DMS53 (cell line): ENCODE results near the gene FYCO1.
"Not testable (repeated sequence)": the region's sequence is repeated elsewhere in the genome, so short reads cannot be mapped to it uniquely, and the experiment has no call there.

Experiments
- DNase-seq: peaks from one replicate; lab custom pipeline; 2025; lab: John Stamatoyannopoulos, UW

FYCO1 gene

GRCh38 chr3:45995236-45996192 is at the start of gene FYCO1:
Gene FYCO1 (minus strand): TSS chr3:45995824. CDS start chr3:45984910, 10,914 bp downstream.
- DNase-seq, result peak; percentile 81

- no peak for DNase-seq
Measured at GRCh38 chr3:46038916-46039315, 43.3 kb upstream of the FYCO1 start.

GRCh38 chr3:46038071-46038470 is 42.4 kb upstream of the FYCO1 start:
- DNase-seq, result not testable (repeated sequence)

DNA sequence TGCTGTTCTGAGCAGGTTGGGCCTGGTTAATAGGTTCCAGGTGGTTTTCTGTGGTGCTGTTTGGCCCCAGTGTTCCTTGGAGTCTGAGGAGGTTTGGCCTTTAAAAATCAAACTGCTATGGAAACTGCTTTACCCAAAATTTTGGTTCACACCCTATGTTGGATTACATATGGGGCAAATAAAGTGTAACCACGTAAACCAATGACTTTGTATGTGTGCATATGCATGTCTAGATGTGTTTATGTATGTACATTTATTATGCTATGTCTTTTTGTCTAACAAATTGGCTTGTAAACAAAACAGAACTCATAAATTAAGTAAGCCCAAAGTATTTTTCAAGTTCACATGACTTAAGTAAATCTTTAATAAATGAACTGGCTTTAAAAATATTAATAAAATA is 40.6 kb upstream of the FYCO1 start:
- DNase-seq, result no peak

DNA sequence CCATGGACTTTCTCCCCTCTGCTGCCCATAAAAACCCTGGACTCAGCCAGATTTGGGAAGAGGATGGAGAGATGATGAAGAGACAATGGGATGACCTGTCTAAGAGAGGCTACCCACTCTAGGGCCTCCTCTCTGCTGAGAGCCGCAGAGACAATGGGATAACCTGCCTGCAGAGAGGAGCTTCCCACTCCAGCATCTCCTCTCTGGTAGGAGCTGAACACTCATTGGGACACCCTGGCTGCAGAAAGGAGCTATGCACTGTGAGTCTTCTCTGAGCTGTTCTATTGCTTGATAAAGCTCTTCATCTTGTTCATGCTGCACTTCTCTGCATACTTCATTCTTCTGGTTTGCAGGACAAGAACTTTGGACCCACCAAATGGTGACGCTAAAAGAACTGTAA is 36.1 kb upstream of the FYCO1 start:
- DNase-seq, result no peak

- DNase-seq, result no peak
Measured at GRCh38 chr3:46031269-46031668, 35.6 kb upstream of the FYCO1 start.

- no peak for DNase-seq
Measured at GRCh38 chr3:46030626-46031025, 35.0 kb upstream of the FYCO1 start.

DNA sequence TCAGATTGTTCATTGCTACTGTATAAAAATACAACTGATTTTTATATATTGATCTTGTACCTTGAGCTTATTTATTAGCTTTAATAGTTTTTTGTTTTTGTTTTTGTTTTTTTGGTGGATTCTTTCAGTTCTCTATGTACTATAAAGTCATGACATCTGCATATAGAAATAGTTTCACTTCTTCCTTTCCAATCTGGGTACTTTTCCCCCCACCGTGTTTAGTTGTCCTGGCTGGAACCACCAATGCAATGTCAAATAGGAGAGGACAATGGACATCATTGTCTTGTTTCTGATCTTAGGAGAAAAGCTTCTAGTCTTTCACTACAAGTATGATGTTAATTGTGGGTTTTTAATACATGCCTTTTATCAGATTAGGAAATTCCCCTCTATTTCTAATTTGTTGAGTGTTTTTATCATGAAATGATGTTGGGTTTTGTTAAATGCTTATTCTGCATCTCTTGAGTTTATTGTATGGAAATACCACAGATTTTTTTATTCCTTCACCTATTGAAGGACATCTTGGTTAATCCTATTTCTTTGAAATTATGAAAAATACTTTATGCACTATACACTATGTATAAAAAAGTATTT is 34.4 kb upstream of the FYCO1 start:
- no peak for DNase-seq

- peak; percentile 12 for DNase-seq
Measured at GRCh38 chr3:46027736-46028397, 32.2 kb upstream of the FYCO1 start.

DNA sequence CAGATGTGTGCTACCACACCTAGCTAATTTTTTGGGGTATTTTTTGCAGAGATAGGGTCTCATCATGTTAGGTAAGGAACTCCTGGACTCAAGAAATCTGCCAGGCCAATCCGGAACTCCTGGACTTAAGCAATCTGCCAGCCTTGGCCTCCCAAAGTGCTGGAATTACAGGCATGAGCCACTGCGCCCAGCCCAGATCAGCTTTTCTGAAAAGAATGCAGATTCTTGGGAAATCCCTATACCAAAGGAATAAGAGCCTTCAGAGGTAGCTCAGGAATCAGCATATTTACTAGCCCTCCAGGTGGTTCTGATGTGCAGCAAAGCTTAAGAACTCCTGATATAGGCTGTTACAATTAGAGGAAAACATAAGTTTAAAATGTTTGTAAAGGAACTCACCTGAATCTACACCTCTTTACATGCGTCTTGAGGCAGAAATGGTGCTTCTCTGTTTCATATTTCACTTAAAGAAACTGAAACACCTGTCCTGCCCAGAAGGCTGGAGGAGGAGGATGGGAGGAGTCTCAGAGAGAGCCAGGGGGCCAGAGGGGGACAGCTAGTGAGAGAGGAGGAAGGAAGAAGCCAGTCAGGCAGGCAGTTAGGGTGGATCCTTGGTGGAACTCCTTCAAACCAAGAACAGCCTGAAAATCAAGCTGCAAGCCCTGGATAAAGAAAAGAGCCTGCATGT is 31.5 kb upstream of the FYCO1 start, which contains the start of gene XCR1:
TSS of gene XCR1 (minus strand) at position 463 of the 685 bp plus-strand sequence. CDS start 5,536 bp downstream, outside the sequence.
- DNase-seq, result no peak

GRCh38 chr3:46025139-46025538 is 29.5 kb upstream of the FYCO1 start:
- DNase-seq, result no peak

DNA sequence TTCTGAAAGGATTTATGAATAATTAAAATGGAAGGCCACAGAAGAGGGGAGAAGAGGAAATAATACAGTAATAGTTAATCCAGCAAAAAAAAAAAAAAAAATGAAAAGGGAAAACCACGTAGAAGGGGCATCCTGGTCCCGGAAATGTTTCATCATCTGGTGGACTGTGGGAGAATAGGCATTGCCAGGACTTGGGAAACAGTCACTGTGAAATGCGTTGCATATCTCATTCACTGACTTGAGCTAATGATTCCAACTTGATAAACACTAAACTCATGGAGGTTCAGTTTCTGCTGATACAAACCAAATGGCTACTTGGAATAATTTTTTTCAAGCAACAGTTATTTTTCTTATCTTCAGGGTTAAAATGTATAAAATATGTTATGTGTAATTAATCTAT is 28.5 kb upstream of the FYCO1 start:
- DNase-seq, result no peak

GRCh38 chr3:46022909-46023785 is 27.5 kb upstream of the FYCO1 start:
- no peak for DNase-seq

DNA sequence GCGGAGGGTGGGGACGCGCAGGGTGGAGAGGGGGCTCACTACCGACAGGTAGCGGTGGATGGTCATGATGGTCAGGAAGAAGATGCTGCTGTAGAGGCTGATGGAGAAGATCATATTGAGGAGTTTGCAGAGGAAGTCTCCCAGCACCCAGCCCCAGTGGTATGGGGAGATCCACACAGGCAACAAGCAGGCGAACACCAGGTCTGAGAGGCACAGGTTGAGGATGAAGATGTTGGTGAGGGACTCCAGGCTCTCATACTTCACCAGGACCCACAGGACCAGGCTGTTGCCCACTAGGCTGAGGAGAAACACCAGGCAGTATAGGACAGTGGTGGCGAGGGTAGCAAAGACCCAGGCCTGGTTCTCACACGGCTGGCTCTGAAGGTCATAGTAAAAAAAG is 25.9 kb upstream of the FYCO1 start:
- no peak for DNase-seq

DNA sequence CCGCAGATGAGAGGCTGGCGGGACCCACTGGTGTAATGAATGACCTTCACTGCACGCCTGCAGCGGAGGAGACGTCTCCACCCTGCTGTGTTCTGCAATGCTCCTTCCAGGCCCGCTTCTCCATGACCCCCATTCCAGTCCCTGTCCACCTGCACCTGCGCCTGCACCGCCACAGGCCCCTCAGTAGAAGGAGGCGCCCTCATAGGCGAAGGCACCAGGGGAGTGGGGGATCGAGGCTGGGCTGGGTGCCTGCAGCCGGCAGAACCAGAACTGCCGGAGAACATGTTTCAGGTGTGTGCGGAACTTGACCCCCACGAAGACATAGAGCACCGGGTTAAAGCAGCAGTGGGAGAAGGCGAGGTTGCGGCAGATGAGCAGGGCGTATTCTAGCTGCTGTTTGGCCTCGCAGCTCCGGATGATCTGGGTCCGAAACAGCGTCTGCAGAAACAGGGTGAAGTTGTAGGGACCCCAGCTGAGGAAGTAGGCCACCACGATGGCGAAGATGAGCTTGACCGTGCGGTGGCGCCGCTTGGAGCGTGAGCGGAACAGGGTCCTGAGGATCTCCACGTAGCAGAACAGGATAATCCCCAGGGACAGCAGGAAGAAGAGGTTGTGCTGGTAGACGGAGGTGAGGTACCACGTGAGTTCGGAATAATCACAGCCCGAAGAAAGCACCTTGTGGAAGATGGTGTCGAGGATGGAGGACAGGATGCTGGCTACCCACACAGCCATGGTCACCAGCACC is 25.3 kb upstream of the FYCO1 start:
- DNase-seq, result no peak

DNA sequence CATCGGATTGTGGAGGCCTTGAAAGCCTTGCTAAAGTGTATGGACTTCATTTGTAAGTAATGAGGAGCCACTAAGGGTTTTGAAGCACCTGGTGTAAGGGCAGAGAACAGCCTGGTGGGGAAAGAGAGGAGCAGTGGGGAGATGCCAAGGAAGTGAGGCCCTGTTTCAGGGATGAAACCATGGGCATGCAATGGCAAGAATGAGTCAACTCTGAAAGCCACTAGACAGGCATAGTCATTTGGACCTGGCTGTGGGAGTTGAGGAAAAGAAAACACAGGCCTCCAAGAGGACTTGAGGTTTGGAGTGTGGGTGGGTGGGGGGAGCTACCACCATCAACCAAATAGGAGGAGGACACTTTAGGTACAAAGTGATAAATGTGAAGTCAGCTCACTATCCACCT is 24.1 kb upstream of the FYCO1 start:
- no peak for DNase-seq

DNA sequence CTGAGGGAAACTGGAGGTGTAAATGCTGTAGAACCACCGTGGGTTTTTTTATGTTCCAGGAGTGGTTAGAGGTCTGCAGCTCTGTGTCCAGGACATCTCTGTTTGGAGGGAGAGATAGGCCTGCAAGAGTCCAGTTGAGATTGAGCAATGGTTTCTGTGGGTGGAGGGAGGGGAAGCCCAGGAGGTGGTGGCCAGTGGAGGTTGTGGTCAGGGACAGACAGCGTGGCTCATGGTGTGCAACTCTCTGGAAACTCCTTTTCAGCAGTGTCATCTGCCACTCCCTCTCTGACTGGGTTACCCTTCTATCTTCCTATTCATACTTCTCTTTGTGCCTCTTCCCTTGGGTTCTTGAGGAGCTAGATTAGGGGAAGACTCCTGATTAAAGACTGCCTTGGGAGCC is 22.1 kb upstream of the FYCO1 start:
- DNase-seq, result no peak

GRCh38 chr3:46013316-46014094 is 17.9 kb upstream of the FYCO1 start:
- DNase-seq, result no peak

GRCh38 chr3:46012246-46012645 is 16.6 kb upstream of the FYCO1 start:
- DNase-seq, result no peak
